ENCODE results near the gene FARS2.

Gene FARS2

DNA sequence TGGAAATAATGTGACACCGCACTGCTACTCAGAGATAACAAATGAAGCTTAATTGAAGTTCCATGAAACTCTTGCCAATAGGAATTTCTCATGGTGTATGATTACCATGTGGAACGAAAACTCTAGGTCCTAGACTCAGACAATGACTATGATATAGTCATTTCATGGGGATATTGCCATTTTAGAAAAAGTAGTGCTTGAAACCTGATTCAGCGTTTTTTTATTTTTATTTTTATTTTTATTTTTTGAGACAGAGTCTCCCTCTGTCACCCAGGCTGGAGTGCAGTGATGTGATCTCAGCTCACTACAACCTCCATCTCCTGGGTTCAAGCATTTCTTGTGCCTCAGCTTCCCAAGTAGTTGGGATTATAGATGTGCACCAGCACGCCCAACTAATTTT, 253.9 kb downstream of the FARS2 start:
- no peak for DNase-seq

DNA sequence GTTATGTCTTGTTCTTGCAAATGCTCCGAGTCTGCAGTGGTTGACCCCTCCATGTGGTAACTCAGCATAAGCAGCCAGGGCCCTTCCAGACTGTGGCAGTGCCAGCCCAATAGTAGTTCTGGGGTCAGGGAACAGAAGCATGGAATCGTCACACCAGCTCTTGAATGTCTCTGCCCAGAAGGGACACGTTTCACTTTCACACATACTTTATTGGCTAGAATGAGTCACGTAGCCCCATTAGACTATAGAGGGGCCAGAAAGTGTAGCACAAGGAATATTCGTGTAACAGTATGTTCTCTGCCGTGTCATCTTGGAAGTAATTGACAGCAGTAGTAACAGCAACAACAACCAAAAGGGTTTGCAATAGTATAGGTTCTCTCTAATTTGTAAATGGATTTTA, 254.7 kb downstream of the FARS2 start:
- no peak for DNase-seq

DNA sequence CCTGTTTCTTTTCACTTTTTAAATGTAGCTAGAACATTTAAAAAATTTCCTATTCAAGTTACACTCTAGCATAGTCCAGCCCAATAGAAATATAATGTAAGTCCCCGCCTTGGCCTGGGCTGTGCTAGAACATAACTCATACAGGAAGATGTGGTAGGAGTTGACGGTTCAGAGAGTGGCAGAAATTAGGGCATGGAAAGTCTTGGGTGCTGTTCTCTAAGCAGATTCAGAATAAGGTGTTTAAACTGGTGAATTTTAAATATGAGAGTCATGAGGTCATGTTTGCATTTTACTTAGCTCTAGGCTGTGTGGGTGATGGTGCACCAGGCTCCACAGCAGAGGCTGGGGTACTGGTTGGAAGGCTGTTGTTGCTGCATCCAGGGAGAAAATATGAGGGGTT, 256.5 kb downstream of the FARS2 start:
- no peak for DNase-seq

DNA sequence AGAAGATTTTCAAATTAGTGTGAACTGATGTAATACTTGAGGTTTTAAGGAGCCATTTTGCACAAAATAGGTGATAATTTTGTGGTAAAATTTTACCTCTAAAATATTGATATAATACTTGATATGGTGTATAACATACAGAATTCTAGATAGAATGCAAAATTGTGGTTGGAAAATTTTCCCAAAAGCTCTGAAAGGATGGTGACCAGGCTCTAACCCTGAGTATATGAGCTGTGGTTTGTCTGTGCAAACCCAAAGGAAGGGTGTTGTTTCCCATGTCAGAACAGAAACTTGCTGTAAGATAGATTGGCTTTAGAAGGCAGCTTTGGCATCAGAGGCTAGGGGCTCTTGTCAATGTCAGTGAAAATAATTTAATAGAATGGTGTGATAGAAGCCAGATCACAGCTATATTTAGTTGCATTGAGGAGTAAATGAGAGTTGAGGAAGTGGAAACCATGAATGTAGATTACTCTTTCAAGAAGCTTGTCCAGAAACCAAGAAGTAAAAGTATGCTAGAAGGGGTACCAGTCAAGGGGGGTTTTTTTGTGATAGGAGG, 257.7 kb downstream of the FARS2 start:
- DNase-seq, result no peak

DNA sequence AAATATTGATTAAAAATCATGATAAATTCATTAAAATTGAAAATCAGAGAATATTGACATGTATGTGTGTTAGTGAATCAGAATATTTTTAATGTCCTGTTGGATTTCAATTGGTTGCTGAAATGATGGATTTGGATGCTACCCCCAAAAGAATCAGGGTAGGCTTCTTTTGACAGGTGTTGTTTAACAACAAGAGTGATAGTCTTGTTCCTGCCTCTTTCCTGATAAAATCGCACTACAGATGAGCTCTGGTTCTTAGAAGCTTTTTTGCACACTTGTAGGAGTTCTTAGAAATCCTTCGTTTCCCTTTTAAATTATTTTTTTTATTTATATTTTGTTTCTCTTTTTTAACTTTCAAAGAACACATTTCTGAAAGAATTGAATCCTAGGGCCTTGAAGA, 259.5 kb downstream of the FARS2 start:
- DNase-seq, result no peak

DNA sequence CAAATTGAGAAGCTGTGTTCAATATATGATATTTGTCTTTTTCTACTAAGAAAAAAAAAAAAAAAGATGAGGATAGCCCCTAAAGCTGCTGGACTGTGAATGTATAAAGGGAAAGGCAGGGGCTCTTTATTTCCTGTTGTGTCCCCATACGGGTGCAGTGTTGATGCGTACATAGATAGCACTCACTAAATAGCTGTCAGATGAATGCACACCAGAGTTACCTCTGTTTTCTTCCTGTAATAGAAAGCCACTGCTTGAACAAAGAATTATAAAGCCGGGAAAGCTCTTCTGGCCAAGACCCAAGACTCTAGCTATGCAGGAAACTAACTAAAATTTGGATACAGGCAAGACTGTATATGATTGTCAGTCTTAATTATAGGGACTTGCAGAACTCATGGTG, 260.0 kb downstream of the FARS2 start:
- no peak for DNase-seq

DNA sequence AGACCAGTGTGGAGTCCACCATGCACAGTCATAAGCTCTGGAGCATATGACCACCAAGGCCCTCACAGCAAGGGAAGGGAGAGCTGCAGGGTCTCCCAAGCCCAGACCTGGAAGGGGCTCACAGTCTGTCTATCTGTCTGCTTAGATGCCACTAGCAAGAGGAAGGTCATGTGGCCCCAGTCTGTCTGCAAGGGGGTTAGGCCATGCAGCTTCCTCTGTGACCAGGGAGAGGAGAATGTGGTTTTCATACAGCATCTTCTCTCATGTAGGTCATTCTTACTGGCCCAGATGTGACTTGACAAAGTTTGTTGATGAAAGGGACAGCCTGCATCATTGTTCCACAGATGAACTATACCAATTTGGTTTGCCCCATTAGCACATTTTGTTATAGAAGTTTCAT, 260.8 kb downstream of the FARS2 start:
- no peak for DNase-seq

DNA sequence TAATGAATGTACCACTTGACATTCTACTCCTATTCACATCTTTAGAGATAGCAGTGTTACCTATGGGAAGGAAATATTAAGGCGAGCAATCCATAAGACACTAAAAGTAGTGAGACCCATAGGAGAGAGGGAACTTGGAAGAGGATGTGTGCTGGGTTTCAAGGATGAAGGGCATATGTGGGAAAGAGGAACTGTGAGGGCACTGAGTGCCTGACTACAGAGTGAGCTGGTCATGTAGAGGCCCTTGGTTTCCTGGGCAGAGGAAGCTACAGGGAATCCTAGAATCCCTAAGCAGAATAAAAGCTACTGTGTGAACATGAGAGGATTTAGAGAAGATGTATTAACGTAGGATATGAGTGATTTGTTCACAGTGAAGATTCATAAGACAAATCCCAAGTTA, 262.8 kb downstream of the FARS2 start:
- DNase-seq, result no peak

DNA sequence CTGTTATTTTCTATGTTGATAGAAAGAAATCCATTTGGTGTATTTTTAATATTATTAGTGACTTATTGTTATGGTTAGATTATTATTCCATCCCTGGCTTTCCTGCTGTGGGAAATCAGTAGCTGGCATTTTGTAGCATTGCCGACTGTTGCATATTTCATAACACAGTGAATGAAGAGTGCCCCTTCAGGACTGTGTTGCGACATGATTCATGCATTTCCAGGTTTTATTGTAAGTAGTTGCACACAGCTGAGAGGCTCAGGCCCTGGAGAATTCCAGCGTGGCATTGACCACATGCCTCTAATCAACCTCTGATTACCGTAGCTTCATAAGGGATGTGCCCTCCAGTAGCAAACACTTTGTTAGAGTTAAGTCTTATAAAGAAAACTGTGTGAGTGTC, 263.9 kb downstream of the FARS2 start:
- no peak for DNase-seq

DNA sequence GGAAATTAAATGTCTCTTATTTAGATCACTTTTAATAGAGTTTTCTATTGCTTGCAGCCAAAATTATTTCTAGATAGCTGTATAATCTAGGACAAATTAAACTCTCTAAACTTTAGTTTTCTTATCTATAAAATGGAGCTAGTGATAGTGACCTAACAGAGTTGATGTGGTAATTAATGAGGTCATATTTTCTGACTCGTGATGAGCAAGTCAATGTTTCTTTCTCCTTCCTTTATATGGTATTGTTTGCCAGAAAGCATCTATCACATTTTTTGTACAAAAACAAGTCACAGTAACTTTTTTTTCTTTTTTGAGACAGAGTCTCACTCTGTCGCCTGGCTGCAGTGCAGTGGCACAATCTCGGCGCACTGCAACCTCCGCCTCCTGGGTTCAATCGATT, 267.7 kb downstream of the FARS2 start:
- no peak for DNase-seq

DNA sequence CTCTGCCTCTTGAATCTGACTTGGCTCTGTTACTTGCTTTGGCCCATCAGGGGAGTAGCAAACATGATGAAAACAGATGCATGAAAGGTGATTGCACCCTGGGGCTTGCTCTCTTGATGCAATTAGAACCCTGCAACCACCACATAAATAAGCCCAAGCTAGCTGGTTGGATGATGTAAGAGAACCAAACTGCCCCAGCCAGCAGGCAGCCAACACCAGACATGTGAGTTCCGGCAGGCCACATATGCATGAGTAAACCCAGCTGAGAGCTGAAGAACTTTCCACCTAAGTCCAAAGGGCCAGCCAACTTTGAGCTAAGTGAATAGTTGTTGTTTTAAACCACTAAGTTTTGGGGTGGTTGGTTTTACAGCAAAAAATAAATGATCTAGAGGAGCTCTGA, 268.4 kb downstream of the FARS2 start:
- no peak for DNase-seq

DNA sequence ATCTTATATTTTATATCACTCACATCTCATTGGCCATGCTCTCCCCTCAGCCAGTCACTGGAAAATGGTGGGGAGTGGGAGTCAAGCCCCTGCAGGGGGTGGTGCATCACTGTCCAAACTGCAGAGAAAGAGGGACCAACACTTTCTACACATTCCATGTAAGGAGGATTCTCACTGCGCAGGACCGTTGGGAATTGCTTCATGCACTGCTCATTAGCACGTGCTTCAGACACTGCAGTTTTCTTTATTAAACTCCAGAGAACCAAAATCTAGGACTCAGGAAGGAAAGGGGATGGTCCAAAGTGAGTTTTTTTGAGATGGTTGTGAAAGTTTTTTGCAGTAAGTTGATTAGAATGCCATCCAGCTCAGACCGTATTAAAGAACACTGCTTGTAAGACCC, 269.8 kb downstream of the FARS2 start:
- no peak for DNase-seq

DNA sequence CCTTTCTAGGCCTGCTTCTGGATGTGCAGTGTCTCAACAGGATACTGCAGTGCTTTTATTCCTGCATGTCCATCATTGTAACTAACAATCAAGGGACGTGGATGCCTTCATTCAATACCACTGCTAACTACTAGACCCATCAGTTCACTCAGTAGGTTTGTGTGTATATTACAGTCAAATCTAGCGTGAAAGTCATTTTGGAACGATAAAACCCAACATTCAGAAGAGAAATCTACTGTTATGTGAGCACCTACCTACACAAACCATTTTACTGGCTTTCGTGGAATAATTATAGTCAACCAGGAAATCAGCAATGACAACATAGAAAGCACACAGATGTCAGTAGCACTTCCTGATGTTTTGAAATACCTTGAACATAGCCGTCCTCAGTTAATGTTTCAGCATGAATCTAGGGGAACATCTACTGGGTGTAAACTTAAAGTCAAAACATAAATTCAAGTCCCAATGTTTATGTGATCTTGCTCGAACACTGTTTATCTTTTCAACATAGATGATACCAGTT, 270.6 kb downstream of the FARS2 start:
- DNase-seq, result no peak

DNA sequence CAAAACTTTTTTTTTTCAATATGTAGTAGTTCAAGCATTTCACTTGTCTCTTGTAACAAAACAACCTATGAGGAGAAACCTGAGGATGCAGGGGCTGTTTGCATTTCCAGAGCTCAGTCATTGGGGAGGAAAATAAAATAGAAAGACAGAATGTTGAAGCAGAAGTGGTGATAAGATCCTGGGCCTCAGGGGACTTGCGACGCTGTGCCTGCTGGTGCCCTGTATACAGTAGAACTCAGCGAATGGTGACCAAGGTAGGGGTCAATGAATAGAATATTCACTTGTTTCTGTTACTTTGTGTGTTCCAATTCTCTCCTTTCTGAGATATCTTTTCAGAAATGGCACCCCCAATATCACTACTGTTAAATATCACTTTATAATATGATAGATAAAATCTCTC, 271.6 kb downstream of the FARS2 start:
- DNase-seq, result no peak

DNA sequence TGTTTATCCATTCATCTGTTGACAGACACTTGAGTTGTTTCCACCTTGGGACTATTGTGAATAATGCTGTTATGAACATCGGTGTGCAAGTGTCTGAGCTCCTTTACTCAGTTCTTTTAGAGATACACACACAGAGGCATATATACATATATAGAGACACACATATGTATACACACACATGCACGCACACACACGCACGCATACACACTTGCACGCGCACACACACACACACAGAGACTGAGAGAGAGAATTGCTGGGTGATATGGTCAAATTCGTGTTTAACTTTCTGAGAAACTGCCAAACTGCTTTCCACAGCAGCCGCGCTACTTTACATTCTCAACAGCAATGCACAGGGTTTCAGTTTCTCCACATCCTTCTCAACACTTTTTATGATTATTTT, 273.3 kb downstream of the FARS2 start:
- no peak for DNase-seq

DNA sequence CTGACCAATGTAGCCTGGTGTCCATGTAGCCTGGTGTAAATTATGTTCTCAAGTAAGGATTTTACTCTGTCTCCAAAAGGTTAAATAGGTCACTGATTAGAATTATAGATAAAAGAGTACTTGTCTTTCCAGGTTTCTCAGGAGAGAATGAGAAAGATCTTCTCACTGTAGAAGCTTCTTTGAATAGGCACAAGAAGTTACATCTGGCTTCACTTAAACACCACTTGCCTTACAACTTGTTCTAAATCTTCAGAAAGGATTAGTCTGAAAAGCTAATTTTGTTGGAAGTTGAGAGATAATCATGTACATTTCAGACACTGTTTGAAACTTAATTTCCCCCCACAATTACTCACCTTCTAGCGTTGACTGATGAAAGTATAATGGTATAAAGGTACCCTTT, 275.3 kb downstream of the FARS2 start:
- no peak for DNase-seq

DNA sequence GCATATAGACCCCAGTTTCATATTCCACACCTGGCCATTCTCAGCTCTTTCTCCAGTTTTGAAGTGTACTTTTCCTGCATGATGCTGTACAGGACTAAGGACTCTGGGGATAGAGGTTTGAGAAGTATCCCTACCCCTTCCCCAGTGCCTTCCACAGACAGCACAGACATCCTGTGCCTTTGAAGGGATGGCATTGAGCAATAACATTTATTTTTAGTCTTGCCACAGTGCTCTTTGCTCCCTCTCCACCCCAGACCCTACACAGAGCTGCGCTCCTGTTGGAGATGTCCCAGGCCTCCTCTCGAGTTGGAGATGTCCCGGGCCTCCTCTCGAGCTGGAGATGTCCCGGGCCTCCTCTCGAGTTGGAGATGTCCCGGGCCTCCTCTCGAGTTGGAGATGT, 275.8 kb downstream of the FARS2 start:
- DNase-seq, result no peak

DNA sequence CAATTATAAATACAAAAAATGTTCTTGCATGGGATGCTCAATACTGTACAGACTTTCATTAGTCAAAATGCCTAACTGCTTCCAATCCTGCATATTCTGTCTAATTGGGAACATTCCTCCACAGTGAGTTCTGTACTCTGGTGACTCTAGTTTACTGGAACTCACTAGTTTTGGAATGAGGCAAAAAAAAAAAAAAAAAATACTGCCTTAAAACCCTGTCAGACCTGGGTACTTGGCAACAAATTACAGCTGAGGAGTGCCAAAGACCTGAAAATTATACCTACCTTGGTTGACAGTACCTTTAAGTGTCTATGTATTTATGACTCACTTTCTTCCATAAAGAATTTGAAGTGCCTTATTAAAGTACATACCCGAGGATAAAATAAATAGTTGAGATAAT, 276.7 kb downstream of the FARS2 start:
- DNase-seq, result no peak

DNA sequence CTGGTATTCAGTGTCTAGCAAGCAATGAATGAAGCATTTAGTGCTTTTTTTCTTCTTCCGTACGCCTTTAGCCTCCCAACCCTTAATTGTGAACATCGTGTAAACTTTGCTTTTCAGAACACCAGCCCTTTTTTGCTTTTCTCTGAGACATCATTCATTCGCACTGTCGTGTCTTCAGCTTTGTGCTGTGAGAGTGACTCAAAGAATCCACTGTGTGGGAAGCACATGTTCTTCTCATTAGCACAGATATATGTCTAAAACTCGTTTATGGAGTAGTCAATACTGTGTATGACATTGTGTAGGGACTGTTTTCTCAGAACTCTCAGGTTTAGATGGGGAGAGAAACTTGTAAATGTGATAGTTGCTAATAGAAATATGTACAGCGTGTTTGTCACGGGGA, 279.1 kb downstream of the FARS2 start:
- DNase-seq, result no peak

DNA sequence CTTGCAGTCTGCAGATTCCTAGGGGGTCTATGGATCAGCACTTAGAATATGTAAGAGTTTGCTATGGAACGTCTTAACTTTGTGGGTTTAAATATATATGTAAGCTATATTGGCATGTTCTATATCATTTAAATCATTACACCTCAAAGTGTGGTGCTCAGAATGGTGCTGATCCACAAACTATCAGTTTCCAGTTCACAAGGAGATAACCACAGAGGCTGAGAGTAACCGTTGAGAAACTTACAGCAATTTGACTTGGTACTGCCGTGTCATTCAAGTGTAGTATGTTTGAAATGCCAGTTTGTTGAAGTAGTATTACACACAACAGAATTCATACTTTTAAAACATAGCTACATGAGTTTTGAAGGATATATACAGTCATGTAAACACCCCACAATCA, 279.7 kb downstream of the FARS2 start:
- no peak for DNase-seq

DNA sequence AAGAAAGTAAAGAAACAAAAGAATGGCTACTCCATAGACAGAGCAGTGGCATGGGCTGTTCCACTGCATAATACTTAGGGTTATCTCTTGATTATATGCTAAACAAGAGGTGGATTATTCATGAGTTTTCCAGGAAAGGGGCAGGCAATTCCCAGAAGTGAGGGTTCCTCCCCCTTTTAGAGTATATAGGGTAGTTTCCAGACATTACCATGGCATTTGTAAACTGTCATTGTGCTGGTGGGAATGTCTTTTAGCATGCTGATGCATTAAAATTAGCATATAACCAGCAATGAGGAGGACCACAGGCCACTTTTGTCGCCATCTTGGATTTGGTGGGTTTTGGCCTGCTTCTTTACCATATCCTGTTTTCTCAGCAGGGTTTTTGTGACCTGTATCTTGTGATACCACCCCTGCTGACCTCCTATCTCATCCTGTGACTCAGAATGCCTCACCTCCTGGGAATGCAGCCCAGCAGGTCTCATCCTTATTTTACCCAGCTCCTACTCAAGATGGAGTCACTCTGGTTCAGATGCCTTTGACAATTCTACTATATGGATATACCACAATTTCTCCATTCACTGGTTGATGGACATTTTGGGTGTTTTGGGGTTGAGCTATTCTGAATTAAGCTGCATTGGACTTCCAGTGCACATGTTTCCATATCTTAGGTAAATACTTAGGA, 280.6 kb downstream of the FARS2 start:
- no peak for DNase-seq

DNA sequence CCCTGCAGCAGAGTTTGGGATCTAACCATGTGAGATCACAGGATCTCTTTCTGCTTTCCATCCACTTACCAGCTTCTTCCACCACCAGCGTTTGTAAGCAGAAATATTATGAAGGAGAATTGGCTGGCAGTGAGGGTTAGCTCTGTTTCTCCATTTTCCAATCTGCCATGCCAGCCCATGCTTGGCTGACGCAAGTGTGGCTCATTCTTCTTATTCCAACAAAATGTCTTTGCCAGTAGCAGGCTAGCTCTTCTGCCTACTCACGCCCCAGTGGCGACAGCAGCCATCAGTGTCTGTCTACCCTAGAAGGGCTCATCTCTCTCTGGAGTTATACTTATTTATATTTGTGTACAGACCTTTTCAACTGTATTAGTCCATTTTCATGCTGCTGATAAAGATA, 286.2 kb downstream of the FARS2 start:
- no peak for DNase-seq

DNA sequence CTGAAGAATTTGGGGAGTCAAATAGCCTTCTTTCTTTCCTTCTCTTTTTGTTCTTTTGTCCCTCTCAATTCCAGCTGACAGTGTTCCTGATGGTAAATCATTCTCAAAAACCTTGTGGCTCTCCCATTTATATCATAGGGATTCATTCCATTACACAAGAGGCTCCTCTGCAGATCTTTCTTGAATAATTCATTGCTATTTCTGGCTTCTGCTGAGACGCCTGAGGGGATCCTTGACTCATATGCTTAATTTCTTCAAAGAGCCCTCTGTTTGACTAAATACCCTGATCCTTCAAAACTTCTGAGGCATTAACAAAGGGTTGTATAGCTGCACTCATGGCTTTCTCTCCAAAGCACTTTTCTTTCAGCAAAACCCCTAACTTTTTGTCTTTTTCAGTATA, 289.3 kb downstream of the FARS2 start:
- DNase-seq, result no peak

DNA sequence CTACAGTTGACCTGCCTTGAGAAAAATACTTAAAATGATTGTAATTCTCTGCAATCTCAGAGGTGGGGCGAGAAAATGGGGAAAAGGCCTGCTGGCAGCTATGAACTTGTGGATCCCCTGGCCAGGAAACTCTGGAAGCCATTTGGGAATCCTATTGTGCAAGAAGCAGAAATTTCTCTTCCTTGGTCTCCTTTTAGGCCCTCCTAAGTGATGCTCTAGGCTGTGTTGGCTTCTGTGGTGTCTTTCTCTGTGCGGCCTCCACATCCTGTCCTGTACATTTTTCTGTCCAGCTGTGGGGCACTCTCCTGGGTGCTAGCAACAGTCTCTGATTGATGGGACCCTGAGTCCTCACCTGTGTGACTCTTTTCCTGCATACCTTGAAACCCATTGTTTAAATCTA, 290.9 kb downstream of the FARS2 start:
- DNase-seq, result no peak

DNA sequence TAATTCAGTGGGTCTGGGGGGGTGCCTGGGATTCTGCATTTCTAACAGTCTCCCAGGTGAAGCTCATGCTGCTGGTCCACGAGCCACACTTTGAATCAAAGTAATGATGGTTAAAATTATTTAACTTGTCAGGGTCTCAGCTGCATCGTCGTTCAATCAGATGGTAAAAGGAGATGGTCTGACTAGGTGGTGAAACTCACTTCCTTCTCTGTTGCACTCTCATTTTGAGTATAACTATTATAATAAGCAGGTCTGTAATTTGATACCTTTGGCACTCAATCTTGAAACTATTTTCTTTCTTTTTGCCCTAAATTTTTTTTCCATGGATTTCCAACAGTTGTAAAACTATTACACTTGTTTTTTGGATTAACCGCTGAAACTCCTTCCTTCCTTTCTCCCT, 292.5 kb downstream of the FARS2 start:
- DNase-seq, result no peak

Measured in NCI-H774 (cell line).